GM23338 (cell line): Measurements from ENCODE around the gene TM7SF2. TPM values are rescaled to one million over a fixed set of nuclear protein-coding genes. Genes with fewer than 3 reads are reported as not detected.

Experiments
- ATAC-seq: fragments of 200-7000 bp; cut with Tn5 transposase; 3 replicates; pipeline ENCODE4 v1.9.1; 2020
- DNase-seq: peaks from one replicate; pipeline ENCODE4 v3.0.0-alpha.2; 2015; ENCODE audit warnings: low spot score
- H2AFZ ChIP-seq: fragments of 200-600 bp; sonication (generic); 2 replicates; pipeline ENCODE4 v1.8.0; 2016; ENCODE audit warnings: antibody characterized with exemption, mild to moderate bottlenecking, moderate library complexity
- H3F3A ChIP-seq: fragments of 200-600 bp; sonication (generic); replicated peaks from 2 replicates; pipeline ENCODE4 v1.8.0; 2017; ENCODE audit warnings: antibody characterized with exemption, mixed run types, low read depth
- H3K27ac ChIP-seq: fragments of 200-600 bp; sonication (generic); 2 replicates; pipeline ENCODE4 v1.6.1; 2016; ENCODE audit warnings: low read depth
- H3K27me3 ChIP-seq: fragments of 200-600 bp; sonication (generic); 2 replicates; pipeline ENCODE4 v1.8.0; 2016; ENCODE audit warnings: mild to moderate bottlenecking, mixed run types, moderate library complexity; ENCODE audit not compliant: insufficient read depth
- H3K36me3 ChIP-seq: fragments of 200-600 bp; sonication (generic); 2 replicates; pipeline ENCODE4 v1.8.0; 2016; ENCODE audit warnings: mild to moderate bottlenecking; ENCODE audit not compliant: insufficient read depth
- H3K4me1 ChIP-seq: fragments of 200-600 bp; sonication (generic); 2 replicates; pipeline ENCODE4 v1.8.0; 2016; ENCODE audit warnings: mild to moderate bottlenecking, moderate library complexity; ENCODE audit not compliant: insufficient read depth
- H3K4me2 ChIP-seq: fragments of 200-600 bp; sonication (generic); 2 replicates; pipeline ENCODE4 v1.7.1; 2017; ENCODE audit warnings: mixed run types
- H3K4me3 ChIP-seq: fragments of 200-600 bp; sonication (generic); 2 replicates; pipeline ENCODE4 v1.6.1; 2016; ENCODE audit warnings: mixed run types
- H3K79me2 ChIP-seq: fragments of 200-600 bp; sonication (generic); replicated peaks from 2 replicates; pipeline ENCODE4 v1.8.0; 2017; ENCODE audit warnings: mild to moderate bottlenecking; ENCODE audit not compliant: insufficient read depth
- H3K9me2 ChIP-seq: fragments of 200-600 bp; sonication (generic); 2 replicates; pipeline ENCODE4 v1.8.0; 2017; ENCODE audit not compliant: insufficient read depth
- H4K20me1 ChIP-seq: fragments of 200-600 bp; sonication (generic); replicated peaks from 2 replicates; pipeline ENCODE4 v1.8.0; 2017; ENCODE audit warnings: mild to moderate bottlenecking; ENCODE audit not compliant: insufficient read depth
- H3K27ac Mint-ChIP-seq: 2 replicates; pipeline ENCODE4 v1.8.0; 2020; ENCODE audit warnings: inconsistent platforms, mild to moderate bottlenecking, moderate library complexity, mixed read lengths
- H3K27me3 Mint-ChIP-seq: 3 replicates; pipeline ENCODE4 v1.8.0; 2022; ENCODE audit warnings: low read depth, mild to moderate bottlenecking, moderate library complexity, mixed read lengths, inconsistent platforms; ENCODE audit not compliant: insufficient read depth, poor library complexity
- H3K36me3 Mint-ChIP-seq: 3 replicates; pipeline ENCODE4 v1.8.0; 2021; ENCODE audit warnings: low read depth, mild to moderate bottlenecking, inconsistent platforms, moderate library complexity, mixed read lengths
- H3K4me1 Mint-ChIP-seq: 3 replicates; pipeline ENCODE4 v1.8.0; 2020; ENCODE audit warnings: mild to moderate bottlenecking, inconsistent platforms, mixed read lengths
- H3K4me3 Mint-ChIP-seq: 3 replicates; pipeline ENCODE4 v1.8.0; 2021; ENCODE audit warnings: moderate library complexity, mild to moderate bottlenecking, inconsistent platforms, mixed read lengths
- H3K9me3 Mint-ChIP-seq: 3 replicates; pipeline ENCODE4 v1.8.0; 2020; ENCODE audit warnings: moderate library complexity, mild to moderate bottlenecking, inconsistent platforms, mixed read lengths
- CREB1 ChIP-seq: fragments of 250-450 bp; sonication (Bioruptor Pico); IDR thresholded peaks from 2 replicates; pipeline ENCODE4 v1.5.0; 2020; ENCODE audit warnings: low read depth, mild to moderate bottlenecking, moderate library complexity
- CTCF ChIP-seq, 2 experiments: fragments of 200-600 bp in 1 of 2; sonication (generic) in 1 of 2; conservative IDR thresholded peaks; 2 replicates each; pipeline versions ENCODE4 v1.5.1 to v1.6.1; 2016 to 2017; ENCODE audit warnings: antibody characterized with exemption in 2 of 2, low read depth in 2 of 2, mild to moderate bottlenecking in 2 of 2, moderate library complexity in 1 of 2
- ETS1 ChIP-seq: IDR thresholded peaks from 2 replicates; pipeline ENCODE4 v1.6.1; 2016; ENCODE audit warnings: antibody characterized with exemption
- EZH2 ChIP-seq: fragments of 200-600 bp; sonication (generic); IDR thresholded peaks from one replicate; pipeline ENCODE4 v1.8.0; 2017; ENCODE audit warnings: antibody characterized with exemption, mild to moderate bottlenecking, low read depth; ENCODE audit not compliant: unreplicated experiment
- EZH2phosphoT487 ChIP-seq: fragments of 200-600 bp; sonication (generic); IDR thresholded peaks from one replicate; pipeline ENCODE4 v1.8.1; 2018; ENCODE audit warnings: antibody characterized with exemption; ENCODE audit not compliant: unreplicated experiment
- NANOG ChIP-seq: IDR thresholded peaks from 2 replicates; pipeline ENCODE4 v1.6.1; 2016; ENCODE audit warnings: antibody characterized with exemption, borderline replicate concordance
- POLR2AphosphoS5 ChIP-seq: IDR thresholded peaks from 2 replicates; pipeline ENCODE4 v1.6.1; 2016; ENCODE audit warnings: antibody characterized with exemption, low read depth
- REST ChIP-seq: IDR thresholded peaks from one replicate; pipeline ENCODE4 v1.6.1; 2018; ENCODE audit warnings: antibody characterized with exemption; ENCODE audit not compliant: unreplicated experiment
- STAT1 ChIP-seq: IDR thresholded peaks from one replicate; pipeline ENCODE4 v1.6.1; 2016; ENCODE audit warnings: antibody characterized with exemption; ENCODE audit not compliant: unreplicated experiment
- ZNF114 ChIP-seq: fragments of 250-450 bp; sonication (Bioruptor Pico); IDR thresholded peaks from 2 replicates; pipeline ENCODE4 v1.5.0; 2020; ENCODE audit warnings: mild to moderate bottlenecking, moderate library complexity
- ZNF331 ChIP-seq: fragments of 250-450 bp; sonication (Bioruptor Pico); IDR thresholded peaks from 2 replicates; pipeline ENCODE4 v1.5.0; 2020; ENCODE audit warnings: low read depth, mild to moderate bottlenecking, moderate library complexity
- ZNF462 ChIP-seq: fragments of 250-450 bp; sonication (Bioruptor Pico); IDR thresholded peaks from 2 replicates; pipeline ENCODE4 v1.5.0; 2020; ENCODE audit warnings: mild to moderate bottlenecking, moderate library complexity
- polyA plus RNA-seq: library from polyadenylated mRNA; unstranded; fragments of >200 nt; fragmentation: Nextera tagmentation; extraction: Ambion mirVana; gene quantifications from 2 replicates; pipeline ENCODE4 v1.2.1, GENCODE V29; 2016
- total RNA-seq: library from RNA; depleted of rRNA; stranded (reverse); fragments of >200 nt; shearing (Covaris generic); gene quantifications from 2 replicates; pipeline ENCODE4 v1.2.3, GENCODE V29; 2014

The TM7SF2 gene
- total and polyA plus RNA-seq, 2 experiments from 2014 or later: 43.5 to 82.3 TPM

- no peak for DNase-seq
- ATAC-seq: no peak
- peaks cover 6% of the 10 kb centered on the region; the same call in 1 of the 2 replicates for H3K4me1 ChIP-seq
- H3F3A ChIP-seq: 0 out of 2 replicates have a peak, but pooled peaks cover 10% of the 10 kb centered on the region
- H3K27ac ChIP-seq: no peak overlapping the region
- H3K27me3 Mint-ChIP-seq: peaks cover 3% of the 10 kb centered on the region
- no peak overlapping the region for H3K4me3 Mint-ChIP-seq
- peaks cover 3% of the 10 kb centered on the region; the same call in 1 of the 2 replicates for H4K20me1 ChIP-seq
- no peaks in the 10 kb centered on the region for H3K9me2 ChIP-seq
- TF ChIP-seq REST: no peak
- no peak for TF ChIP-seq EZH2phosphoT487
- TF ChIP-seq CREB1 (CRISPR knock-in tag): no peak
- TF ChIP-seq ZNF462: no peak
- TF ChIP-seq ZNF331 (CRISPR knock-in tag): no peak
- no peak for TF ChIP-seq EZH2
- TF ChIP-seq ETS1: no peak
- TF ChIP-seq ZNF114: no peak
- no peak for TF ChIP-seq NANOG
- TF ChIP-seq CTCF (conservative IDR thresholded peaks at IDR 0.05; ENCODE audit: low read depth in 2 of 2): no peak
- TF ChIP-seq STAT1: no peak
- no peak for TF ChIP-seq POLR2AphosphoS5
- H3K36me3 Mint-ChIP-seq: peaks cover 57% of the 10 kb centered on the region
- no peaks in the 10 kb centered on the region for H3K27me3 ChIP-seq
- H3K36me3 ChIP-seq: peaks cover 6% of the 10 kb centered on the region
- H3K4me2 ChIP-seq: no peak overlapping the region
- no peak overlapping the region for H2AFZ ChIP-seq
- H3K79me2 ChIP-seq: peaks cover 24% of the 10 kb centered on the region
- no peaks in the 10 kb centered on the region; the same call in 2 of the 3 replicates for H3K9me3 Mint-ChIP-seq
- no peak overlapping the region for H3K4me3 ChIP-seq
- no peak overlapping the region for H3K27ac Mint-ChIP-seq
- peaks cover 10% of the 10 kb centered on the region for H3K4me1 Mint-ChIP-seq
These were observed 16.8 kb downstream of the TM7SF2 start for GRCh38 chr11:65128182-65129145.
